Measurements from ENCODE around the gene PTGIS.
"Not testable (repeated sequence)": the region's sequence is repeated elsewhere in the genome, so short reads cannot be mapped to it uniquely, and the experiment has no call there.

Gene PTGIS

DNA sequence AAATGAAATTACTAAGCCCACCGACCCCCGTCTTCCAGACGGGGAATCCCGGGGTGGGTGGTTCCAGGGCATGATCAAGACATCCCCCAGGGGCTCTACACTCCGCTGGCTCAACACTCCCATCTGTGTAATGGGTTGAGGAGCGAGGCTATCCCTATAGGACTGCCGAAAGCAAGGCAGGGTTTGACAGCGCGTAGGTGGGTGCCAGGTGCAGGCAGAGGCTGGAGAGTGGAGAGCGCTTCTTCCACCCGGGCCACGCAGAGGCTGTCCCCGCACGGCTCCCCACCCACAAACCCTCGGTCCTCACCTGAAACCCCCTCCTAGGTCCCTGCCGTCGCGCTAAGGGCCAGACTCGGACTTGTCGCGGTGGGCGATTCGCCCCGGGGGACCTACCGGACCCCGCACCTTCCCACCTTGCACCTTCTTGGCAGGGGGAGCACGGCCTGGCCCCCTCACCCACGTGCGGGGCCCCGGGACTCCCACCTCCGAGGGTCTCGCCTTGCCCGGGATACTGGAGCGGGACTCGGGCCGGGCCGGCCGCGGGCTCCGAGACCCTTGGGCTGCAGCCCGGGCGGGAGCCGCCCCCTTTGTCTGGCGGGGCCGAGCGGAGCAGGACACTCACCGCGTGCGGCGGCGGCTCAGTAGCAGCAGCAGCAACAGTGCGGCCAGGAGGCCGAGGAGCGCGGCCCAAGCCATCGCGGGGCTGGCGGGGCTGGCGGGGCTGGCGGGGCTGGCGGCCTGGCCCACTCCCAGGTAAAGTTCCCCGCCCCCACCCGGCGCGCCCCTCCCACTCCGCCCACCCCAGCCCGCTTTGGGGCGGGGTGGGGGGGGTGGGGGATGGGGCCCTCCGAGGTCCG lies at the start of gene PTGIS:
PTGIS (minus strand) TSS at position 717 of the 857 bp plus-strand sequence; CDS start at position 696, 21 bp downstream.
- TF ChIP-seq, protein P1, sequence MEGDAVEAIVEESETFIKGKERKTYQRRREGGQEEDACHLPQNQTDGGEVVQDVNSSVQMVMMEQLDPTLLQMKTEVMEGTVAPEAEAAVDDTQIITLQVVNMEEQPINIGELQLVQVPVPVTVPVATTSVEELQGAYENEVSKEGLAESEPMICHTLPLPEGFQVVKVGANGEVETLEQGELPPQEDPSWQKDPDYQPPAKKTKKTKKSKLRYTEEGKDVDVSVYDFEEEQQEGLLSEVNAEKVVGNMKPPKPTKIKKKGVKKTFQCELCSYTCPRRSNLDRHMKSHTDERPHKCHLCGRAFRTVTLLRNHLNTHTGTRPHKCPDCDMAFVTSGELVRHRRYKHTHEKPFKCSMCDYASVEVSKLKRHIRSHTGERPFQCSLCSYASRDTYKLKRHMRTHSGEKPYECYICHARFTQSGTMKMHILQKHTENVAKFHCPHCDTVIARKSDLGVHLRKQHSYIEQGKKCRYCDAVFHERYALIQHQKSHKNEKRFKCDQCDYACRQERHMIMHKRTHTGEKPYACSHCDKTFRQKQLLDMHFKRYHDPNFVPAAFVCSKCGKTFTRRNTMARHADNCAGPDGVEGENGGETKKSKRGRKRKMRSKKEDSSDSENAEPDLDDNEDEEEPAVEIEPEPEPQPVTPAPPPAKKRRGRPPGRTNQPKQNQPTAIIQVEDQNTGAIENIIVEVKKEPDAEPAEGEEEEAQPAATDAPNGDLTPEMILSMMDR (IDR thresholded peaks at IDR 0.05; ENCODE audit: insufficient read depth, low read depth, low read length, missing control alignments) = no peak
- no peak within 1 kb of the TSS for H3K4me3 ChIP-seq (ENCODE audit: low read depth, low read length)
- no peak for DNase-seq (ENCODE audit: low read depth)

DNA sequence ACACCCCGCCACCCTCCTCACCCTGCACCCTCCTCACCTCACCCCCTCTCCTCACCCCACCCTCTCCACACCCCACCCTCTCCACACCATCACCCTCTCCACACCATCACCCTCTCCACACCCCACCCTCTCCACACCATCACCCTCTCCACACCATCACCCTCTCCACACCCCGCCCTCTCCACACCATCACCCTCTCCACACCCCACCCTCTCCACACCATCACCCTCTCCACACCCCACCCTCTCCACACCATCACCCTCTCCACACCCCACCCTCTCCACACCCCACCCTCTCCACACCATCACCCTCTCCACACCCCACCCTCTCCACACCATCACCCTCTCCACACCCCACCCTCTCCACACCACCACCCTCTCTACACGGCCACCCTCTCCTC lies 49.5 kb upstream of the PTGIS start:
- not testable (repeated sequence) for H3K4me3 ChIP-seq (ENCODE audit: low read depth, low read length); DNase-seq (ENCODE audit: low read depth)

DNA sequence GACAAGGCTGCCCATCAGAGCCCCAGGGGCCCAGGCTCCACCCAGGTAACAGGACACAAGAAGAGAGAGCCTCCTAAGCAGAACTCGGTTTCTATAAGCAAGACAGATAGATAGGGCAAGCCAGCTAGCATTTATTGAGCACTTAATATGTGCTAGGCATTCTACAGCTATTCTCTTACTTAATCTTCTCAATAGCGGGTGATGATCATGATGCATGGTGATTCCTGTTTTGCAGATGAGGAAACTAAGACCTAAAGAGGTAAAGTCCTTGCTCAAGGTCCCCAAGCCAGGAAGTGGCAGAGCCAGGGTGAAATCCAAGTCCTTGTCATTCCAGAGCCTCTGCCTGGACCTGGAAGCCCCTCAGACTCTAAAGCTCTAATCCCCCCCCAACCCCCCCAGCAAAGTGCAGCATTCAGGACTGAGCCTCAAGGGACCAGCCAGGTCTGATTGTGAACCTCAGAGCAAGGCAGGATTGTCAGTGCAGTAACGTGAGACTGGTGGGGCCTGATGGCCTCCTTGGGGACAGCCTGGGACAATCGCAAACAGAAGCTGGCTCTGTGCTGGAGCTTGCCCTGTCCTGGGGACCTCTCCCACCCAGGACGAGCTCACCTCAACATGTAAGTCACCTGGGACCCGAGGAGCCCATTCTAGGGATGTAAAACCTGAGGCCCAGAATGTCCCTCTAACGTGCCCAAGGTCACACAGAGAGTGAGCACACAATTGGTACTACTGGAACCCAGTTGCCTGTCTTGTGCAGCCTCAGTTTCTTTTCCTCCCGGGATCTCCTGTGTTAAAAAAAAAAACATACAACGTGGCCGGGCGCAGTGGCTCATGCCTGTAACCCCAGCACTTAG lies 48.4 kb upstream of the PTGIS start:
- no peak overlapping the region for H3K4me3 ChIP-seq (ENCODE audit: low read depth, low read length)
- no peak for DNase-seq (ENCODE audit: low read depth)
- TF ChIP-seq, protein P1 (IDR thresholded peaks at IDR 0.05; ENCODE audit: insufficient read depth, low read depth, low read length, missing control alignments) = no peak

DNA sequence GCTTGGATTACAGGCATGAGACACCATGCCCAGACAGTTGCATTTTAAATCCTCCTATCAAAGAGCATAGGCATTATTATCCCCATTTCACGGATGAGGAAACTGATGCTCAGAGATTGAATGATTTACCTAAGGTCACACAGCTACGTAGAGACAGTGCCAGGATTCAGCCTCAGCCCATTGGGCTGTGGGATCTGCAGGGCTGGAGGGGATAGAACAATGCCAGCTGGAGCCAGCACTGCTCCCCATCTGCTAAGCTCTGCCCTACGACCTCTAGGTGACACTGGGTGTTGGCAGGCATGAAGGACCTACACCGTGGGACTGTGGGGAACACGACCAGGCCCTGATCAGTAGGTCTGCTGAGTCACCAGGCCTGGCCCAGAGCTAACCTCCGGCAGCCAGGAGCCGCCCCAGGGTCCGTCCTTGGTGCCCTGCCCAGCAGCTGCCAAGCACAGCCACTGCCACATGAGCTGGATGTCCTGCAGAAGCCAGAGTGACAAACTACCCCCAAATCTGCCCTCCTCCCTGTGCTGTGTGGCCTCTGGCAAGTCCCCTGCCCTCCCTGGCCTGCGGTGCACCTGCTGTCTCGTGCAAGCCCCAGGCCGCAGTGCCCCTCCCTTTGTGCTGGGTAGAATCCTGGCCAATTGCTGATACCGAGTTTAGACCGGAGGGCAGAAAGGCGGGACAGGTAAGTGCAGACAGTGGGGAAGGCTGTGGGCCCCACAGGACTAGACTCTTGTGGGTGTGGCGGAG lies 47.6 kb upstream of the PTGIS start:
- H3K4me3 ChIP-seq (ENCODE audit: low read depth, low read length) = no peak overlapping the region
- no peak for DNase-seq (ENCODE audit: low read depth)
- TF ChIP-seq, protein P1 (IDR thresholded peaks at IDR 0.05; ENCODE audit: insufficient read depth, low read depth, low read length, missing control alignments) = no peak

DNA sequence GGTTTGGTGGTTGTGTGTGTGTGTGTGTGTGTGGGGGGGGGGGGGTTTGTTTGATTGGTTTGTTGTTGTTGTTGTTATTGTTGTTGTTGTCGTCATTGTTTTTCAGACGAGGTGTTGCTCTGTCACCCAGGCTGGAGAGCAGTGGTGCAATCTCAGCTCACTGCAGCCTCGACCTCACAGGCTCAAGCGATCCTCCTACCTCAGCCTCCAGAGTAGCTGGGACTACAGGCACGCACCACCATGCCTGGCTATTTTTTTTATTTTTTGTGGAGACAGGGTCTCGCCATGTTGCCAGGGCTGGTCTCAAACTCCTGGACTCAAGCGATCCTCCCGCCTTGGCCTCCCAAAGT lies 47.1 kb upstream of the PTGIS start:
- not testable (repeated sequence) for H3K4me3 ChIP-seq (ENCODE audit: low read depth, low read length); DNase-seq (ENCODE audit: low read depth)

DNA sequence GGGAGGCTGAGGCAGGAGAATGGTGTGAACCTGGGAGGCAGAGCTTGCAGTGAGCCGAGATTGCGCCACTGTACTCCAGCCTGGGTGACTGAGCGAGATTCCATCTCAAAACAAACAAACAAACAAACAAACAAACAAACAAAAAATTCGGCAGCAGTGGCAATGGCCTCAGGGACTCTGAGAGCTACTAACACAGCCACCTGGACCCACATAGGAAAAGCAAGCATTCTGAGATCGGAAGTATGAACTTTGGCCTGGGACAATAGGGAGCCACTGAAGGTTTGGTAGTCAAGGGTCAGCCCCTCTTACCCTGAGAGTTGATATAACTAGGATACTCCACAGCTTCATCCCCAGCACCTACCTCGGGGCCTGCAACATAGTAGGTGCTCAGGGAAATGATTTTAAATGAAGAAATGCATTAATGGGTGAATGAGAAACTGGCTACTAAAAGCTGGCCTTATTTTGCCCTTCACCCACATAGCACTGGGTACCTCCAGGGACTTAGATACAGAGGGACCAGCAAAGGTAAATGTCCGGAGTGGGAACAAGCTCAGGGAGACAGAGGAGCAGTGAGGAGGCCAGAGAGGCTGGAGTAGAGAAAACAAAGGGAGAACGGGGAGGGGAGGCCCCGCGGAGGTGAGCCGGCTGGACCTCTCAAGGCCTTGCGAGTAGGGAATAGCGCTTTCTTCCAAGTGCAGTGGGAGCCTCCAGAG lies 46.6 kb upstream of the PTGIS start:
- TF ChIP-seq, protein P1 (IDR thresholded peaks at IDR 0.05; ENCODE audit: insufficient read depth, low read depth, low read length, missing control alignments) = no peak
- no peak overlapping the region for H3K4me3 ChIP-seq (ENCODE audit: low read depth, low read length)
- no peak for DNase-seq (ENCODE audit: low read depth)

DNA sequence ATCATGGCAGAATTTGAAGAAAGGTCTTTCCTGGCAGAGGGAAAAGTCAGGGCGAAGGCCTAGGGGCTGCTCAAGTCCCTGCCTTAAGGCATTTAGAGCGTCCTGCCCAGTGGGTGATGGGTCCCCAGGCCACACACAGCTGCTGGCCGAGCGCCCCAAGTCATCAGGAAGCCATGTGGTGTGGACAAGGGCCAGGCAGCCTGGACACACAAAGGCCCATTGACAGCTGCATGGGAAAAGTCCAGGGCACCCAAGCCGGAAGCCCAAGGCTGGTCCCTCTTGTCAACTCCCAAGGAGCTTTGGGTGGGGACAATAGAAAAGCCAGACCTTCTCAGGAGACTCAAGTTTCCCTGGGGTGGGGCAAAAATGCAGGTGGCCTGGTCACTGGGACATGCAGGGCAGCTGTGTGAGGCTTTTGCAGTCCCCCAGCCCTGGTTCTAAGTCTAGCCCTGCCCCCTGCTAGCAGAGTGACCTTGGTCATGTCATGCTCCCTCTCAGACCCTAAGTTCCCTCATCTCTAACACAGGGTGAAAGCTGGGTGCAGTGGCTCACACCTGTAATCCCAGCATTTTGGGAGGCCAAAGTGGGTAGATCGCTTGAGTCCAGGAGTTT lies 44.3 kb upstream of the PTGIS start:
- no peak overlapping the region for H3K4me3 ChIP-seq (ENCODE audit: low read depth, low read length)
- no peak for DNase-seq (ENCODE audit: low read depth)
- TF ChIP-seq, protein P1 (IDR thresholded peaks at IDR 0.05; ENCODE audit: insufficient read depth, low read depth, low read length, missing control alignments) = no peak

DNA sequence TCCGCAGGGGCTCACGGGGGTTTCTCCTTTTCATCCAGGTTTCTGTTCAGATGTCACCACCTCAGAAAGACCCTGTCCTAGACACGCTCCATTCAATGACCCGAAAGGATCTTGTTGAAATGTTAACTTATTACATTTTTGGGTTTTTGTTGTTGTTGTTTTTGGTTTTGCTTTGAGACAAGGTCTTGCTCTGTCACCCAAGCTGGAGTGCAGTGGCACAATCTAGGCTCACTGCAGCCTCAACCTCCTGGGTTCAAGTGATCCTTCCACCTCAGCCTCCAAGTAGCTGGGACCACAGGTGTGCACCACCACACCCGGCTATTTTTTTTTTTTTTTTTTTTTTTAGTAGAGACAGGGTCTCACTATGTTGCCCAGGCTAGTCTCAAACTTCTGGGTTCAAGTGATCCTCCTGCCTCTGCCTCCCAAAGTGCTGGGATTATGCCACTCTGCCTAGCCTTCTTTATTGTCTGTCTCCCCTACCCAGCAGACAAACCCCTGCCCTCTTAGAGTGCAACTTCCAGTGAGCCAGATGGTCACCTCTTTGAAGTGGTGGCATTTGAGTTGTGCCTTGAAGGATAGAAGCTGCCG lies 43.7 kb upstream of the PTGIS start:
- peak overlapping the region; percentile 43 for H3K4me3 ChIP-seq (ENCODE audit: low read depth, low read length)
- DNase-seq (ENCODE audit: low read depth) = not testable (repeated sequence)

All from GM12865 (cell line).